Mesenchymal stem cell (in vitro differentiated cells and primary cell): Measurements from ENCODE around the gene ZNRF2.

Experiments used
- DNase-seq: peaks from one replicate; pipeline ENCODE4 v3.0.0-alpha.2; 2013
- H2AFZ ChIP-seq: one replicate; pipeline ENCODE4 v1.6.1; 2013; ENCODE audit warnings: low read depth, mild to moderate bottlenecking, control low read depth, inconsistent platforms, low read length, moderate library complexity
- H2AK5ac ChIP-seq: 2 replicates; pipeline ENCODE4 v1.6.1; 2013; ENCODE audit warnings: low read length, moderate library complexity, mild to moderate bottlenecking, inconsistent platforms; ENCODE audit not compliant: severe bottlenecking
- H2BK120ac ChIP-seq: one replicate; pipeline ENCODE4 v1.6.1; 2013; ENCODE audit warnings: low read depth, mild to moderate bottlenecking, inconsistent platforms, low read length, moderate library complexity
- H2BK12ac ChIP-seq, 2 experiments: one replicate each; pipeline ENCODE4 v1.6.1; 2013; ENCODE audit warnings: inconsistent platforms in 2 of 2, low read length in 2 of 2, mild to moderate bottlenecking in 2 of 2, moderate library complexity in 2 of 2, control low read depth in 1 of 2
- H2BK15ac ChIP-seq: one replicate; pipeline ENCODE4 v1.6.1; 2013; ENCODE audit warnings: mild to moderate bottlenecking, low read depth, inconsistent platforms; ENCODE audit not compliant: poor library complexity, severe bottlenecking
- H2BK5ac ChIP-seq: 2 replicates; pipeline ENCODE4 v1.6.1; 2013; ENCODE audit warnings: low read depth, mild to moderate bottlenecking, low read length, control low read depth, inconsistent platforms; ENCODE audit not compliant: poor library complexity, severe bottlenecking
- H3K14ac ChIP-seq, 2 experiments: one replicate each; pipeline ENCODE4 v1.6.1; 2013; ENCODE audit warnings: inconsistent platforms in 2 of 2, low read length in 2 of 2, control low read depth in 1 of 2, mild to moderate bottlenecking in 1 of 2, moderate library complexity in 1 of 2
- H3K18ac ChIP-seq, 2 experiments: one replicate each; pipeline ENCODE4 v1.6.1; 2013; ENCODE audit warnings: inconsistent platforms in 2 of 2, low read length in 2 of 2, control low read depth in 1 of 2, low read depth in 1 of 2, mild to moderate bottlenecking in 1 of 2
- H3K23ac ChIP-seq, 2 experiments: one replicate each; pipeline ENCODE4 v1.6.1; 2013; ENCODE audit warnings: inconsistent platforms in 2 of 2, low read length in 2 of 2, mild to moderate bottlenecking in 2 of 2, moderate library complexity in 2 of 2, control low read depth in 1 of 2
- H3K27ac ChIP-seq: 2 replicates; pipeline ENCODE4 v1.5.1; 2013; ENCODE audit warnings: mild to moderate bottlenecking, moderate library complexity, low read length, control low read depth, inconsistent platforms; ENCODE audit not compliant: poor library complexity, severe bottlenecking
- H3K27me3 ChIP-seq, 2 experiments: 2 replicates each; pipeline versions ENCODE4 v1.6.1 to v1.7.0; 2013; ENCODE audit warnings: low read length in 2 of 2, mild to moderate bottlenecking in 2 of 2, moderate library complexity in 2 of 2, control low read depth in 1 of 2, inconsistent platforms in 1 of 2; ENCODE audit not compliant: control insufficient read depth in 1 of 2, insufficient read depth in 1 of 2
- H3K36me3 ChIP-seq, 2 experiments: 2 replicates each; pipeline versions ENCODE4 v1.6.1 to v1.7.0; 2013; ENCODE audit warnings: low read length in 2 of 2, control low read depth in 1 of 2, inconsistent platforms in 1 of 2, low read depth in 1 of 2, mild to moderate bottlenecking in 1 of 2; ENCODE audit not compliant: insufficient read depth in 2 of 2, control insufficient read depth in 1 of 2
- H3K4ac ChIP-seq, 2 experiments: one replicate each; pipeline ENCODE4 v1.6.1; 2013; ENCODE audit warnings: inconsistent platforms in 2 of 2, low read length in 2 of 2, mild to moderate bottlenecking in 2 of 2, moderate library complexity in 2 of 2, control low read depth in 1 of 2, low read depth in 1 of 2
- H3K4me1 ChIP-seq: 2 replicates; pipeline ENCODE4 v1.6.1; 2013; ENCODE audit warnings: low read depth, low read length, control low read depth; ENCODE audit not compliant: control insufficient read depth, insufficient read depth
- H3K4me2 ChIP-seq: 2 replicates; pipeline ENCODE4 v1.6.1; 2013; ENCODE audit warnings: low read length, mild to moderate bottlenecking, inconsistent platforms; ENCODE audit not compliant: poor library complexity, severe bottlenecking
- H3K4me3 ChIP-seq, 2 experiments: 2 replicates each; pipeline versions ENCODE4 v1.5.1 to v1.7.0; 2013; ENCODE audit warnings: low read length in 2 of 2, mild to moderate bottlenecking in 2 of 2, control low read depth in 1 of 2, low read depth in 1 of 2; ENCODE audit not compliant: insufficient read depth in 1 of 2
- H3K79me1 ChIP-seq: replicated peaks from 2 replicates; pipeline ENCODE4 v1.6.1; 2013; ENCODE audit warnings: mild to moderate bottlenecking, control low read depth, low read length, inconsistent platforms; ENCODE audit not compliant: poor library complexity, severe bottlenecking
- H3K9ac ChIP-seq: 2 replicates; pipeline ENCODE4 v1.7.0; 2013; ENCODE audit warnings: mild to moderate bottlenecking, low read length, moderate library complexity
- H3K9me3 ChIP-seq: 2 replicates; pipeline ENCODE4 v1.7.0; 2013; ENCODE audit warnings: mild to moderate bottlenecking, low read length; ENCODE audit not compliant: control insufficient read depth
- H4K8ac ChIP-seq: one replicate; pipeline ENCODE4 v1.6.1; 2013; ENCODE audit warnings: inconsistent platforms, mild to moderate bottlenecking, low read length, moderate library complexity
- H4K91ac ChIP-seq: one replicate; pipeline ENCODE4 v1.6.1; 2013; ENCODE audit warnings: mild to moderate bottlenecking, low read length, inconsistent platforms
- WGBS: methylation state at CpG from one replicate; pipeline ENCODE4 v1.1.7; 2013; ENCODE audit warnings: mixed read lengths; 5-methylcytosine and 5-hydroxymethylcytosine counted together

Gene ZNRF2

DNA sequence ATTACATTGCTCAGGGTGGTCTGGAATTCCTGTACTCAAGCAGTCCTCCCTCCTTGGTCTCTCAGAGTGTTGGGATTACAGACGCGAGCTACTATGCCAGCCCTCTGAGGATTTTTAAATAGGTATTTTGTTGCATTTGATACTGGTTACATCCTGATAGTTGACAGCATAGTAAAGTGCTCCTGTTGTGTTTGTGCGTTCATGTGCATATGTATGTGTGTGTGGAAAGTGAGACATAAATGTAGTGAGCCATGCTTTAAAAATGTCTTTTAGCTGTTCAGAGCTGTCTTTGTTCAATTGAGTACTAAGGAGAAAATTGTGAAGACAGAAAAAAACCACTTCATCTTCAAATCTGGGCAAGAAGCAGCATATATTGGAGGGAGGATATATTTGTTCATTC is 27.8 kb downstream of the ZNRF2 start:
- Histone ChIP-seq H3K18ac (no peak overlapping the region), H4K91ac (no peak overlapping the region), H3K27ac (no peak overlapping the region), H2BK15ac (no peak overlapping the region), H3K4me3 (no peak overlapping the region), H2BK5ac (no peak overlapping the region), H4K8ac (no peak overlapping the region), H3K27me3 (no peaks in the 10 kb centered on the region), H3K36me3 (no peaks in the 10 kb centered on the region), H3K4me2 (no peak overlapping the region), H3K14ac (no peak overlapping the region), H2BK120ac (no peak overlapping the region), H3K79me1 (peaks cover 14% of the 10 kb centered on the region), H2AK5ac (no peak overlapping the region), H3K4me1 (no peaks in the 10 kb centered on the region), H3K4ac (no peak overlapping the region), H2BK12ac (no peak overlapping the region), H3K9me3 (no peaks in the 10 kb centered on the region), H2AFZ (no peak overlapping the region), H3K23ac (no peak overlapping the region), H3K9ac (no peak overlapping the region)
- no peak for DNase-seq
- WGBS, result 93% methylated on average over 3 of the region's 3 CpGs

DNA sequence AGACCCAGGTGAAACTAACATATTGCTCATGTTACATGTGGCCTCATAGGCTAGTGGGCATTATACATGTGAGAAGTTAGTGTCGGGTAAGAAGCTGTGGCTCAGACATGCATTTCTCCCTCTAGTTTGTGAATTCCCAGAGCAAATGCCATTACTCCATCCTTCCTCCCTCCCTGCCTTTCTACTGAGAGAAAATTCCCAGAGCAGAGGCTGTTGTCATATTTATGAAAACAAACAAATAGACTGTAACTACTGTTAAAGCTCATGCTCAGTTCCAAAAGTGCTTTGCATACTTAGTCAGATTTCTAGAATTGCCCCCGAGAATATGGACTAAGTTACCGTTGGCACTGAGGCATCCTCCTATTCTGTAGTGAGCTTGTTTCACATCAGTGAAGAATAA is 29.0 kb downstream of the ZNRF2 start:
- Histone ChIP-seq H3K27me3 (no peaks in the 10 kb centered on the region), H2BK120ac (no peak overlapping the region), H2BK5ac (no peak overlapping the region), H3K4me1 (no peaks in the 10 kb centered on the region), H3K4ac (no peak overlapping the region), H3K9me3 (no peaks in the 10 kb centered on the region), H2BK15ac (no peak overlapping the region), H2AK5ac (no peak overlapping the region), H4K91ac (no peak overlapping the region), H3K18ac (no peak overlapping the region), H3K14ac (no peak overlapping the region), H3K79me1 (peaks cover 14% of the 10 kb centered on the region), H4K8ac (no peak overlapping the region), H3K23ac (no peak overlapping the region), H3K9ac (no peak overlapping the region), H3K4me2 (no peak overlapping the region), H2BK12ac (no peak overlapping the region), H3K36me3 (no peaks in the 10 kb centered on the region), H3K4me3 (no peak overlapping the region), H3K27ac (no peak overlapping the region), H2AFZ (no peak overlapping the region)
- WGBS, result 97% methylated on average over 3 of the region's 3 CpGs
- no peak for DNase-seq

DNA sequence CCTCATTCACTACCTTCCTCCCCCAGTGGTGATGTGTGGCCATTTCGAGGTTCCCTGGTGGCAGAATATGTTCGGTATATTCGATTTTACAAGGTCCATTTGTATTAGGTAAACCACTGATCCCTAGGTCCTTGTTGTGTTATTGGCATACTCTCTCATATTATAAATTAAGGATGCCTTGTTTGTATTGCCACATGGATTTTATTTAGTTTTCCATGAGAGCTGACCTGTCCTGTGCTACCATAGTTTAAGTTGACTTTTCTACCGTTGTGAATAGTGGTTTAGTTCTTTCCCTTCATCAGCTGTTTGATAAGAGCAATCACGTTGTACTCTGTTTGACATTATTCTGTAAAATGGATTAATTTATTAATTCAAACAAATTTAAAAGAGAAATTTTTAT is 29.4 kb downstream of the ZNRF2 start:
- H4K91ac ChIP-seq, result no peak overlapping the region

GRCh38 chr7:30315589-30315988 is 31.2 kb downstream of the ZNRF2 start:
- no peak overlapping the region for H3K27ac ChIP-seq
- no CpG with 5 or more reads among the region's 3 CpGs for WGBS
- DNase-seq, result no peak

More for the DNA sequence above, 29.4 kb downstream of the ZNRF2 start:
- no peak overlapping the region for H3K27ac ChIP-seq
- peaks cover 14% of the 10 kb centered on the region for H3K79me1 ChIP-seq
- no peak overlapping the region for H3K14ac ChIP-seq
- no peak overlapping the region for H3K4me2 ChIP-seq
- H3K4me1 ChIP-seq, result no peaks in the 10 kb centered on the region
- H2BK12ac ChIP-seq, result no peak overlapping the region
- H3K23ac ChIP-seq, result no peak overlapping the region
- H4K8ac ChIP-seq, result no peak overlapping the region
- no peak overlapping the region for H2BK15ac ChIP-seq
- H3K27me3 ChIP-seq, result no peaks in the 10 kb centered on the region
- no peak overlapping the region for H2AK5ac ChIP-seq
- no peak overlapping the region for H2AFZ ChIP-seq
- no peak overlapping the region for H3K4me3 ChIP-seq
- H2BK120ac ChIP-seq, result no peak overlapping the region
- H2BK5ac ChIP-seq, result no peak overlapping the region
- H3K9me3 ChIP-seq, result no peaks in the 10 kb centered on the region
- no peaks in the 10 kb centered on the region for H3K36me3 ChIP-seq
- WGBS, result 94% methylated on average over 3 of the region's 5 CpGs
- no peak for DNase-seq
- no peak overlapping the region for H3K18ac ChIP-seq
- no peak overlapping the region for H3K9ac ChIP-seq
- no peak overlapping the region for H3K4ac ChIP-seq

More at GRCh38 chr7:30315589-30315988, 31.2 kb downstream of the ZNRF2 start:
- Histone ChIP-seq H3K18ac (no peak overlapping the region), H3K36me3 (no peaks in the 10 kb centered on the region), H3K23ac (no peak overlapping the region), H3K9ac (no peak overlapping the region), H2AFZ (no peak overlapping the region), H2BK120ac (no peak overlapping the region), H3K4me1 (no peaks in the 10 kb centered on the region), H3K9me3 (no peaks in the 10 kb centered on the region), H4K8ac (no peak overlapping the region), H3K27me3 (no peaks in the 10 kb centered on the region), H2BK5ac (no peak overlapping the region), H3K14ac (no peak overlapping the region), H2BK15ac (no peak overlapping the region), H4K91ac (no peak overlapping the region), H3K4me2 (no peak overlapping the region), H2AK5ac (no peak overlapping the region), H2BK12ac (no peak overlapping the region), H3K4me3 (no peak overlapping the region), H3K4ac (no peak overlapping the region), H3K79me1 (peaks cover 15% of the 10 kb centered on the region)
